COLO829 (cell line): Measurements from ENCODE around the gene KRTAP6-2.

Experiments
- DNase-seq: peaks from one replicate; pipeline ENCODE4 v3.0.0; 2012; ENCODE audit warnings: low spot score

Gene KRTAP6-2, protein sequence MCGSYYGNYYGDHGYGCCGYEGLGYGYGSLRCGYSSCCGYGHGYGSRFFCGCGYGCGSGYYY

DNA sequence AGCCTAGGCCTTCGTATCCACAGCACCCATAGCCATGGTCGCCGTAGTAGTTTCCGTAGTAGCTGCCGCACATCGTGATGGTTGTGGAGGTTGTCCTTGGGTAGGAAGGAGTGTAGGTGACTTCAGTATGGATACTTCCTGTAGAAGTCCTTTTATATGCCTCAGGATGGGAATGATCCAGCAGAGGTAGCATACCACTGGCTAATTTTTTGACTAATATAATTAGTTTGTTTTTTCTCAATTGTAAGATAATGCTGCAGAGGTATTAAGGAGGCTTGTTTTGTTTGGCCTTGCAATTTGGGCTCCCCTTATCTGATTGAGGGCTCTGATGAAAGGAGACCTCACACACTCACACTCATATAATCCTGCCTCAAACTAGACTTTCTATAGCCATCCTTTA, at the start of gene KRTAP6-2:
KRTAP6-2 (minus strand) TSS at position 101 of the 400 bp plus-strand sequence; CDS start at position 73, 28 bp downstream.
- no peak for DNase-seq

DNA sequence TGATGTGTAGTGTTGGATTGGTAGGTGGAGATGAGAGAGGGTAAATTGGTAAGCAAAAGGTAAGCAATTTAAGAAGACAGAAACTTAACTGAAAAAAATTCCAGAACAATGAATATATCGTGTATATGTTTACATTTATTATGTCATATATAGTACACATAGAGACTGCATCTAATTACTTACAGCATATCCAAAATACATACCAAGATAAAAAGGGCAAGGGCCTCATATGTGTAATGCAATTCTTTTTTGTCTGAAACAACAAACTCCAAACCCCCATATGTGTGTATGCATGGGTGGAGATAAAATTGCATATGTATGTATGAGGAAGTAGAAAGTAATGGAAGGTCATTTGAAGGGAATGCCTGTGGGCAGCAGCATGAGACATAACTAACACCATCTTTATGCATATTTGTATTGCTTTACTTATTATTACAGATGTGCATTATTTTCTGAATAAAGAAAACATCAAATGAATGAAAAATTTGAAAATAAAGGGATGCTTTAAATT, 48.3 kb upstream of the KRTAP6-2 start:
- no peak for DNase-seq

DNA sequence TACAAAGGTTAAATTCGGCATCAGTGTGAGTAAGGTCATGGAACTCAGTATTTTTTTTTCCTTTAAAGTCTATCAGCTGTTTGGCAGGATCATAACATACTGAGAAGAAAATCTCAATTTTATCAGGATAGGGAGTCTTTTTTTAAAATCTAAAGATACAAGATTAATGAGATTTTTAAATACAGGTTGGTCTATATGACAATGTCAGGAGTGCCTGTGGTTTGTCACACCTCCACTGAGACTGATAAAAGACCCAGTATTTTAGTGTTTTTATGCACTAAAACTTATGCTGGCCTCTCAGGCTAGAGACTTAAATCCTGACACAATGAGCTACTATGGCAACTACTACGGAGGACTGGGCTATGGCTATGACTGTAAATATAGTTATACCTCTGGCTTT, 43.9 kb upstream of the KRTAP6-2 start, which contains the start of gene KRTAP20-3:
KRTAP20-3 (plus strand) TSS at position 301 of the 400 bp plus-strand sequence.
- no peak for DNase-seq

DNA sequence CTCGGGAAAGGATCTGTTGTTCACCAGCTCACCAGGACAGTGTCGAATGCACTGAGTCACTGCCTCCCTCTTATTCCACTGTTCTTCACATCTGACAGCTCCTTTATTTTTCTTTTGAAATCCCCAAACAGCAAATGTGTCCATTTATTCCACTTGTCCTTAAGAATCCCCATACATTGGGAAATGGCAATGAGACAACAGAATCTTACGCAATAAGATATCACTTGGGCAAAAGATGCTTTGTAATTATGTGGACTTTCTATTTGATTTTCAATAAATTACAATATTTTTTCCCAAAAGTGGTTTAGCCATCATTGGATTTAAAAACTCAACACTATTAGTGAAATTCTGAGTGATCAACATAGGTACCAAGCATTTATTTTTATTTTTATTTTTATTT, 40.0 kb upstream of the KRTAP6-2 start:
- no peak for DNase-seq

DNA sequence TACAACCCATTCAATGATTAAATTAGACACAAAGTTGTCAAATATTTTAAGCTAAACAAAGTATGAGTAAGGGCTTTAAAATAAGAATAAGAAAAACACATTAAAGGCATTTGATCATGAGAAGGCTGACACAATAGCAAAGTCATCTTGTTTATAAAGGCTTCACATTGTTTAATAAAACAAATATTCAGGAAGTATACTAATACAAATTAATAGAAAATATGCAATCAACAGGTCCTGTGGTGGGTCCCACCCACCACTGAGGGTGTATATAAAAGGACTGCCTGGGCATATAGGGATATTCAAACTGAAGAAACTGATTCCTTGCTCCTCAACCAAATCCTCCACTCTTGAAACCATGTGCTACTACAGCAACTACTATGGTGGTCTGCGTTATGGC, 36.2 kb upstream of the KRTAP6-2 start, which contains the start of gene KRTAP20-2:
KRTAP20-2 (plus strand) TSS at position 301 of the 400 bp plus-strand sequence; CDS start at position 359, 58 bp downstream.
- no peak for DNase-seq

DNA sequence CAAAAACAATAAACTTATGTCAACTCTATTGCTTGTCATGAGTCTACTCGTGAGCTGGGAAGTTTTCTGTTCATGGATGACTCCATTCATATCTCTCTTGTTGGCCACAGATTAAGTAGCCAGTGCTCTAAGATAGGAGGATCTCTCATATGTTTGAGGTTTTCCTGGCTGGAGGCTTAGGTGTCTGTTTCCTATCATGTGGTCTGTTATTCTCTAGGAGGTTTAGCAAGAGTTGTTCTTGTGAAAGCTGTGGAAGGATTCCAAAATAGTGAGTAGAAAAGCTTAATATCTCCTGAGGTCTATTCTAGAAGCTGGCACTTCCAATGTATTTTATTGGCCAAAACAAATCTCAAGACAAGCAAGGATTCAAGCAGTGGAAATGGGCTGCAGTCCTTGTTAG, 30.5 kb upstream of the KRTAP6-2 start:
- DNase-seq: no peak

DNA sequence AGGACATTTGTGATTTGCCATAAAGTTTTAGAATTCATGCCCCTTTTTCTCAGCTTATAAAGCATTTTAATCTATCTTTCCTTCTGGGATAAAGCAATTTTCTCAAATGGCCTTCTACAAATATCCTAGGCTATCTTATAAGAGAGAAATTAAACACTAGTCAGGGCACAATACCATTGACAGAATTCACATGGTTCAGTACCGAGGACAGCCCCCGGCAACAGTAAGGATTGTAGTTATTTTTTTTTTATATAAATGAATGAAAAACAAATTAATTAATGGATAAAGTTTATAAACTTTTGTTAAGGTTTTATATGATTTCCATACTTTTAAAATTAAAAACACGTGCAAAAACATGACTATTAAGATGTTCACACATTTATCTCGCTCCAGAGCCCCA, 29.4 kb upstream of the KRTAP6-2 start:
- no peak for DNase-seq

DNA sequence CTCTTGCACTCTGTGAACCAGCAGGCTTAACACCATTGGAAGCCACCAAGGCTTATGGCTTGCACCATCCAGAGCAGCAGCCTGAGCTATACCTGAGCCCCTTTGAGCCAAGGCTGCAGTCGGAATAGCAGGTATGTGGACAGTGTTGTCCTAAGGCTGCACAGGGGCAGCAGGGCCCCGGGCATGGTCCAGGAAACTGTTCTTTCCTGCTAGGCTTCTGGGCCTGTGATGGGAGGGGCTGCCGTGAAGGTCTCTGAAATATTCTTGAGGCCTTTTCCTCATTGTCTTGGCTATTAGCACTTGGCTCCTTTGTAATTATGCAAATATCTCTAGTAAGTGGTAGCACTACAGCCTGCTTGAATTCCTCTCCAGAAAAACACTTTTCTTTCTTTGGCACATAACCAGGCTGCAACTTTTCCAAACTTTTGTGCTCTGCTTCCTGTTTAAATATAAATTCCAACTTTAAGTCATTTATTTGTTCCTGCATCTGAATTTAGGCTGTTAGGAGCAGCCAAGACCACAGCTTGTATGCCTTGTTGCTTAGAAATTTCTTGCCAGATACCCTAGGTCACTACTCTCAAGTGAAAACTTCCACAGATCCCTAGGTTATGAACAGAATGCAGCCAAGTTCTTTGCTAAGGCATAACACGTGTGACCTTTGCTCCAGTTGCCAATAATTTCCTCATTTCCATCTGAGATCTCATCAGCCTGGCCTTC, 26.9 kb upstream of the KRTAP6-2 start:
- DNase-seq: no peak

DNA sequence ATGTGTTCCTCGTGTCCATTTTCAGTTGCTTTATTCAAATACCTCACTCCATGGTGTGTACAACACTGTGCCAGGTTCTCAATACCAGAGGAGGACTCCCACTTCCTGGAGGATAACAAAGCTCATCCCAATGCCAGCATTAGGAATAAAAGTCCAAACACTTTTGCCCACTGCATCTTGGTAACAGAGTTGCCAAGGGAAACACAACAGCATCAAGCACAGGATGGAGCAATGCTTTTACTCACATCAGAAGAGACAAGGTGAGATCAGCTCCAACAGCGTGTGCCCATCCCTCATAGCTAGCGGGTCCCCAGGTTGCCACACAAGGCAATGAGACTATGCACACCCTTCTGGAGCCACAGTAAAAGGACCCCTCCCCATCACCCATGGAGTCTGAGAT, 24.7 kb upstream of the KRTAP6-2 start:
- DNase-seq: no peak

DNA sequence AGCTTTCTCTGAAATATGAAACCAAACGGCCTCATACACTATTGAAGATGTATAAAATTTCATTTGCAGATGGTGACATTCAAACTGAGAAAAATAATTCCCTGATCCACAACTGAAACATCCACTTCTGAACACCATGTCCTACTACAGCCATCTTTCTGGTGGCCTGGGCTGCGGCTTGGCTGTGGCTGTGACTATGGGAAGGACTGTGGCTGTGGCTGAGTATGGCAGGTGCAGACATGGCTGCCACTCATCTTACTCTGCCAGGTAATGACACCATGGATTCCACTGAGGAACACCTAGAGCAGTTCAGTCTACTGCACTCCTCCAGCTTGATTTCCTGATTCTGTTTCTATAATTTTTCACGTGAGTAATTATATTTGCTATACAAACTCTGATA, 21.8 kb upstream of the KRTAP6-2 start, which contains the start of gene KRTAP20-4:
KRTAP20-4 (plus strand) TSS at position 106 of the 400 bp plus-strand sequence.
- DNase-seq: no peak

DNA sequence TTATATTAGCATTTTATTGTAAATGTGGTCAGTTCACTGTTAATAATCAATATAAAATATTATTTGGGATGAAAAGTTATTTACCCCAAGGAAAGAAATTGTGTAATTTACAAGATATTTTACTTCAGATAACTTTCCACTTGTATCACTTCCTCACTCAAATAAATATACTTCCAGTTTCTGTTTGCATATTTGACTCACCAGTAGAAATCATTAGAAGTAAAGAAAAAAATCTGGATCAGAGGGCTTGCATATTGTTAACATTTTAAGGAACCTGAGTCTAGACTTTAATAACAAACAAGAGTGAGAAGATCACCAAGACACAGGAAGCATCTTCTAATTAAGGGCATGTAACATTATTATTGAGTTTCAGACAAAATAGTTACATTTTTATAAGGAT, 21.4 kb upstream of the KRTAP6-2 start:
- no peak for DNase-seq

DNA sequence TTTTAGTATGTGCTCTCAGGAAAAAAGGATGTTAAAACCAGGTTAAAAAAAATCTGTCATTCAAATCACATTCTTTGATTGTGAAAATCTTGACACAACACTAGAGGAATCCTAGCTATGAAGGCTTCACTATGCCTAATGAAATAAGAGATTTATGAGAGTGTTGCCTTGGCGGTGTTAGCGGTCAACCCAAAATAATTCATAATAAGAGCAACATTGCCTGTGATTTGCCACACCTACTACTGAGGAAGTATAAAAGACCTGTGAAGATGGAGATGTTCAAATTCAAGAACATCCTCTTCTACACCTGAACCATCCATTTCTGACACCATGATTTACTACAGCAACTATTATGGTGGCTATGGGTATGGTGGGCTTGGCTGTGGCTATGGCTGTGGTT, 17.4 kb upstream of the KRTAP6-2 start, which contains the start of gene KRTAP20-1:
KRTAP20-1 (plus strand) TSS at position 301 of the 400 bp plus-strand sequence; CDS start at position 331, 30 bp downstream.
- no peak for DNase-seq

DNA sequence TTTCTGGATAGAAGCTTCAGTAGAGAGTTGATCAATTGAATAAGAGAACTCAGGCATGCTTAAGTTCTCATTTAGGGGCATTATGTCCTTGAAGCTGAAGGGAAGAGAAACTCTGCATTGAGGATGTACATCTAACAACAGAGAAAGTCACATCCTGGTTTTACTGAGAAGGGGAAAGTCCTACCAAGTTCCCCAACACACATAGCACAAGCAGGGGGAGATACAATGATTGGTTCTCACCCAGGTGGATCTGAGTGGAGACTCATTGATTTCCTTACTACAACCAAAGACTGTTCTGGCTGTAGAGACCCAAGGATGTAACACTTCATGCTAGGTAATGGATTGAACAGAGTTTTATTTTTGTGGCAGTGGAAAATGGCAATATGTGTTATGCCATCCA, 16.5 kb upstream of the KRTAP6-2 start:
- no peak for DNase-seq

DNA sequence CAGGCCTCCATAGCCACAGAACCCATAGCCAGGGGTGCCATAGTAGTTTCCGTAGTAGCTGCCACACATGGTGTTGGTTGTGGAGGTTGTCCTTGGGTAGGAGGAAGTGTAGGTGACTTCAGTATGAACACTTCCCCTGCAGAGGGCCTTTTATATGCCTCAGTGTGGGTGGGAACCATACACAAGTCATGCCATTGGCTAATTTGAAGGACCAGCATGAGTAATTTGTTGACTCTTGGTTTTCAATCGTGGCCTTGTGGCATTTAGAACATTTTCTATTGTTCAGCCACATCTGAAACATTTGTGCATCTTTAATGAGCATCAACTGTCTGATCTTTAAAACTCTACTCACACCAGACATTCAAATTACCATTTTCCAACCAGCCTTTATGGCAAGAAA, 15.1 kb upstream of the KRTAP6-2 start, which contains the start of gene KRTAP6-1:
KRTAP6-1 (minus strand) TSS at position 95 of the 400 bp plus-strand sequence; CDS start at position 69, 26 bp downstream.
- DNase-seq: no peak

DNA sequence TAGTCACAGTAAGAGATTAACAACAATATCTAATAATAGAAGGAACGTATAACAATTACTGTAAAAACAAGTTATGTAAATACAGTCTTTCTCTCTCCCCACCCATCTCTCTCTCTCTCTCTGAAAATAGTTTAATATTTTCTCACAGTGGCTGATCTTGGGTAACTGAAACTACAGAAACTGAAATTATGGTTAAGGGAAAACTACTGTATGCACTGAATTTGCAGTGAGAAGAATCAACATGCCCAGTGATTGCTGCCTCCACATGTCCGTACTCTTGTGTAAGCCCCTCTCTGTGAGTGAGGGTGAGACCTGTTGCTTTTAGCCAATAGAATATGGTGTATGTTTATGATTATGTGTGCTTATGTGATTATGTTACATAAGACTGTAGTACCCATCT, 13.4 kb upstream of the KRTAP6-2 start:
- no peak for DNase-seq

DNA sequence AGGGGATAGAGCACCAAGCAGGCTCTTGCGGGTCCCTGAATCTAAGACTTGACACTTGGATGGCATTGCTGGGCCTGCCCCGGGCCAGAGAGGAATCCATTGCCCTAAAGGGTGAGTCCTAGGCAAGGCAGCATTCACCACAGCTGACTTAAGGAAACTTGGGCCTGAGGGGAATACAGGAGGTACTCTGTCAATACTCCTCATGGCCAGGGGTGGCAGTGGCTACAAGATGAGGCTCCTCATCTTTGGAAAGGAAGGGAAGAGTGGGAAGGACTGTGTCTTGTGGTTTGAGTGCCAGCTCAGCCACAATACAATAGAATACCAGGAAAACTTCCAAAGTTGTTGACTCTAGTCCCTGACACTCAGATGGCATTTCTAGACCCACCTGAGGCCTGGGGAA, 7.3 kb upstream of the KRTAP6-2 start:
- no peak for DNase-seq

DNA sequence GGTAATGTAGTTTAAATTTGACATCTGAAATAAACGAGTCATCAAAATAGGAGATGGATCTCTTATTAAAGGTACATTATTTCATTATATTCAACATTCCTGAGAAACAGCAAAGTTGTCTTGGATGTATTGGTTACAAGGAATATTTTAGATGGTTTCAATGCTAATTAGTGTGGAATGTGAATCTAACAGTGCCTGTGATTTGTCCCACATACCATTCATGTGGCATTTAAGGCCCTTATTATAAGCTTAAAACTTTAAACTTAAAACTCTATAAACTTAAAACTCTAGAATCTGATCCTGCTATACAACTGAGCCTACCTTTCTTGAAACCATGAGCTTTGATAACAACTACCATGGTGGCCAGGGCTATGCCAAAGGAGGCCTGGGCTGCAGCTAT, 2.1 kb upstream of the KRTAP6-2 start, which contains the start of gene KRTAP22-1:
KRTAP22-1 (plus strand) TSS at position 301 of the 400 bp plus-strand sequence.
- no peak for DNase-seq

DNA sequence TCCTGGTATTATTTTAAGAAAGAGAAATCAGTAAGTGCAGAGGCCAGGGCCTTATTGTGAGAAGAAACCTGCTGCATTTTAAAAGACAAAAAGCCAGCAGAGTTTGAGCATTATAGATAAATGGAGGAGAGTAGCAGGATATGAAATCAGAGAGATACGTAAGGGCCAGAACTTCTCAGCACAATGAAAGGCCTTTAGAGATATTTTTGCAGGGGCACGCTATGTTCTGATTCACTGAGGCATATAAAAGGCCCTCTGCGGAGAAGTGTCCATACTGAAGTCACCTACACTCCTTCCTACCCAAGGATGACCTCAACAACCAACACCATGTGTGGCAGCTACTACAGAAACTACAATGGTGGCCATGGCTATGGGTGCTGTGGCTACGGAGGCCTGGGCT, 6.6 kb downstream of the KRTAP6-2 start, which contains the start of gene KRTAP6-3:
KRTAP6-3 (plus strand) TSS at position 301 of the 400 bp plus-strand sequence; CDS start at position 307, 6 bp downstream.
- no peak for DNase-seq

DNA sequence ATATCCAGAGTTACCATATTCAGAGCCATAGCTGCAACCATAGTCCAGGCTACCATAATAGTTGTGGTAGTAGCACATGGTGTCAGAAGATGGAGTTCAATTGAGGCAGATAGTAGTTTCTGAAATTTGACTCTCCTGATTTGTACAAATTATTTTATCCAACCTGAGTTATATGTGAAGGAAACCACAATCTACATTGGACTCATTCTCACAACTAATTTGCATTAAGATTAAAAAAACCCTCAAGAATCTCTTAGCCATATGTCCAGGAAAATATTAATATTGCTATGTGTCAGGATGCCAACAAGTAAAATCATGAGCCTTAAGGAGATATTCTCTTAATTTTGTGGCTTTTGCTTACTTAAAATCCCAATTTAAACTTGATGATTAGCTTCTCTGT, 8.4 kb downstream of the KRTAP6-2 start, which contains the start of gene KRTAP22-2:
KRTAP22-2 (minus strand) TSS at position 101 of the 400 bp plus-strand sequence.
- DNase-seq: no peak

DNA sequence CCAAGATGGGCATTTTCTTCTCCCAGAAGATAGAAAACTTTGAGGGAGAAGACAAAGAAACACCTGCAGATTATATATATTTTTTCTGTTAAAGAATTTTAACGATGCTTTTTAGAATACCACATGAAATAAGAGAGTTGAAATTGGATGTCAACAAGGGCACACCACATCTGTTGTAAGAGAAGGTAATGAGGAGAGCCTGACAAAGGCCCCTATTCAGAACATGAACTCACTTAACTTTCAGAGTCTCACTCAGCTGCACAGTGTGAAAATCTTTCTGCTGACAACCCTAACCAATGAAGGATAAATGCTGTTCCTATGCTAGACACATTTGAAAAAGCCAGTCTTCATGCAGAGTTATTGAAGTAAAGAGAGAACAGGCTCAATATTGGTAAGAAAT, 15.8 kb downstream of the KRTAP6-2 start:
- no peak for DNase-seq

DNA sequence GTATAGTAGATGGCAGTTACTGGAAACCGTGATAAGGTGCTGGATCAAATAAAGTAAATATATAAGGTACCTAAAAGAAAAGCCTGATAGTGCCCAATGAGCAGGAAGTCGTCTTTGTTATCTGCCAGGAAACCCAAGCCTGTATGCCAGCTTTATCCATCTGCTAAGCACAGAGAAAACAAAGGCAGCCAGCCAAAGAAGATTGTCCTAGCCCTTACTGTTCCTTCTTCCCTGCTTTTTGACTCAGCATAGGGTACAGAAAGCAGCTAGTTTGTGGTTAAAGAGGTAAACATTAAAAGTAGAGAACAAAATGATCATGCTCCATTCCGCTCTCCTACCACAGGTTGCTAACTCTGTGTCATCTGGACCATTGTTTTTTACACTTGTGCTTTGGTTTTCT, 18.6 kb downstream of the KRTAP6-2 start:
- DNase-seq: no peak

DNA sequence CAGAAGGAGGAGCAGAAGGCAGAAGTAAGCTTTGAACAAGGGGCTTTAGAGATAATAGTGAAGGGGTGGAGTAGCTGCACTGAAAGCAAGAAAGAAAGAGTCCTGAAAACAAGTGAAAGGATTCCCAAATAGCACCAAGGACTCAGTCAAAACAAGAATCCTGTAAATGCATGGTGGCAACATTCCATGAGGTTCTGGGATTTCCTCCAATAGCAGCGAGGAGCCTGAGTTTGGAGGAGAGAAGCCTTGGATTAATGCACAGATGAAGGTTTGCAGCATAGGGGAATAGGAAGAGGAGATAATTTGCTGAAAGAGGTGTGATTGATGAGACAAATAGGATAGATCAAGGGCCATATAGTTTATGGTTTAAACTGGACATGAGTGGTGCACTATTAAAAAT, 19.4 kb downstream of the KRTAP6-2 start:
- no peak for DNase-seq

DNA sequence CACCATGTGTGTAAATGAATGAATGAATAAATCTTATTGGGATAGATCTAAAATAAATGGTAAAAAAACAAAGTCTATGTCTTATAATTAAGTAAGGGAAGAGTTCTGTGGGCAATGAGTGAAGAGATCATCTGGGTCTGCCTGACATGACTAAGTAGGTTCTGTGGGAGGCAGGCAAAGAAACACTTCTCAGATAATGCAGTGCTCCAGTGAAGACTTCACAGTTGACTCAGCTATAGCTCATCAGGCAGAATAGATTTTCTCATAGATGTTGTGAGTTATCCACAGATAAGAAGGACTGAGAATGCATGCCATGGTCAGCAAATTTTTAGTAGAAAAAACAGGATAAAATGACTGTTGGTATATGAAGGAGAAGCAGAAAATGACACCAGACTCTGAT, 20.9 kb downstream of the KRTAP6-2 start:
- no peak for DNase-seq
